HCEC 1CT (cell line): ENCODE results near the gene MVK.

Experiments used
- DNase-seq: peaks from one replicate; pipeline ENCODE4 v3.0.0-alpha.2; 2017

MVK gene

GRCh38 chr12:109547286-109547685 lies 26.3 kb upstream of the MVK start:
- DNase-seq = no peak

DNA sequence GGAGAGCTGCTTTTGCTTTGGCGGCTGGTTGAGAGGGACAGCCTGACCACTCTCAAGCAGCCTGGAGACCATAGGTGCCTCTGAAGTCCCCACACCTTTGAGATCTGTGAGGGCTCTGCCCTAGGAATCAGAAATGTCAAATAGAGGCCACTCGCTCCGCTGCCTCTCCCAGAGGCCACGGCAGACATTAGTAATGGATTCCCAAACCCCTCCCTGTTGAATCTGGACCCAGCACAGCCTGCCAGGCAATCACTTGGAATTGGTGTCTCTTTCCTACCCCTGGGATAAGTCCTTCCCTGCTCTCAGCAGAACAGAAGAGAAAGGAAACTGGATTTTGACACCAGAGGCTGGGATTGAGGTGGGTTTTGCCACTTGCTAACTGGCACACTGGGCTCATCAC lies 25.3 kb upstream of the MVK start:
- no peak for DNase-seq

- DNase-seq = no peak
These were observed 23.9 kb upstream of the MVK start for GRCh38 chr12:109549613-109550270.

GRCh38 chr12:109550281-109550680 lies 23.3 kb upstream of the MVK start:
- DNase-seq = no peak

- DNase-seq = no peak
These were observed 22.5 kb upstream of the MVK start for GRCh38 chr12:109551108-109551507.

DNA sequence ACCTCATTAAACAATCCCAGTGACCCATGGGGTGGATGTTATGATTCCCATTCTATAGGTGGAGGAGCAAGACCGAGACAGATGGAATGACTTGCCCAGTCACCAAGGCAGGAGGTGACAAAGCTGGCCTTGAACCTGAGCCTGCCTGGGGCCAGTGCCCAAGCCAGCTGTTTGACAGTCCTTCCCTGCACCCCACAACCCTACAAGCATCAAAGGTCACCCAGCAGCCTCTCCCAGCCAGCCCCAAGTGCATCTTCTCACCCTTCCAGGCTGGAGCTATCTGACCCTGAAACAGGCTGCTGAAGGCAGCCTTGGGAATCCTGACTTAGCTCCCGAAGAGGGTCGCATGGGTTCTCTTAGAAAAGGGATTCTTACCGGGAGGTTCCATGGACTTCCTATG lies 20.6 kb upstream of the MVK start:
- no peak for DNase-seq

DNA sequence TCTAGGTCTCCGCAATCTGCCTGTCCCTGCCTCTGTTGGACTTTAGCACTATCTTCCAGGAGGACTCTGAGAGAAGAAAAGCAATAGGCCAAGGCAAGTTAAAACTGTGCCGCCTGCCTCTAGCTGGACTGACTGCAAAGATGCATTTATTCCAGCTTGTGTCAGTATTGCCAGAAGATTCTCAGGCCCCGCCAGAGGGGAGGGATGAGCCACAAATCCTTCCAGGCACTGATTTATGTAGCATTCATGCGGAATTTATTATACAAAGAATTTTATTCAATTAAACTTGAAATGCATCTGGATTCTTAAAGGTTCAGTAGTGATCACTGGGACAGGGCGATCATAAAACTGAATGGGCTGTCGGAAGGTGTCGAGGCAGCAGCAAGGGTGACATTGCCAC lies 20.1 kb upstream of the MVK start:
- DNase-seq = no peak

GRCh38 chr12:109553906-109554500 lies 19.6 kb upstream of the MVK start:
- no peak for DNase-seq

DNA sequence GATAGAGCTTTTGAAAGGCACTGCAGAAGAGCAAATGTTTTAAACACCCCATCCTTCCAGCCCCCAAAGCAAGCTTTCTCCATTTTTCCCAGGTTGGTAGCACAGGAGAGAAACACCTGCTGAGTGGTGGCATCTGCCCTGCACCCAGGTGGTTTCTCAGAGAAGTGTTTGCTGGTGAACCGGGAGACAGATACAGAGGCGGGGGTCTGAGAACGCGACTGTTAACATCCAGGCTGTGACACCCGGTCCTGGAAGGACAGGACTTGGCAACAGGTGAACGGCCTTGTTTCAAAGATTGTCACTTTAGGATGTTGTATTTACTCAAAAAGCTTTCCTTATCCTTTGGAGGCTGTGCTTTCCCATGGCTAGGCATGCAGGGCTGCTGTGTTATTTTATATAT lies 18.8 kb upstream of the MVK start:
- DNase-seq = no peak

DNA sequence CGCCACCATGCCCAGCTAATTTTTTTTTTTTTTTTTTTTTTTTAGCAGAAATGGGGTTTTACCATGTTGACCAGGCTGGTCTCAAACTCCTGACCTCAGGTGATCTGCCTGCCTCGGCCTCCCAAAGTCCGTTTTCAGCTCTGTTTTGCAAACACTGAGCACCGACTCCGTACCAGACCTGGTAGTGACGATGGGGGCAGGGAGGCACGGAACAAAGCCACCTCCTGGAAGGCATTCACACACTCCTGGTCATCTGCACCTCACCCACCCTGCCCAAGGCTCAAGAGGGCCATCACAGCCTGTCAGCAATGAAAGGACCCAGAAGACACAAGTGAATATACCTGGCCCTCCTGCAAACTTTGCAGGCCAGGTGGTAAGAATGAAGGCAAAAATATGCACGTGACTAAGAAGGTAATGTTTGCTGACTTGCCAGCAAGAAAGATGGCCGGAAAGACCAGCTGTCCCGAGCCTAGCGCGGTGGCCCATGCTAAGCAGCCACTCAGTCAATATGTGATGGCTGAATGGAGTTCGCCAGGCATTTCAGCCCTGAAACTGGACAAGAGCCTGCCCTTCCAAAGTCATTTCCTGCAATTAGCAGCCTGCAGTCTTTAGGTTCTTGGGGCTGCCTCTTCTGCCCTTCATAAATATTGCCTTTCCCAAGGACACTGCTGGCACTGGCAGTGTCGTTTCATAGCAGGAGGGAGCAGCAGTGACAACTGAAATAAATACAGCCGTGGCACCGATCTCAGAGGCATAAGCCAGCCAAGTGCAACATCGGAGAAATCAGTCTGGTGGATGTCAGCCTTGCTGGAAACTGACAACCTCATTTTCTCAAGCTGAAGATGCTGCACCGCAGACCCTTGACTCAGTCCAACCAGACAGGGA lies 17.9 kb upstream of the MVK start:
- DNase-seq = no peak

- DNase-seq = no peak
These were observed 16.4 kb upstream of the MVK start for GRCh38 chr12:109557200-109557599.

DNA sequence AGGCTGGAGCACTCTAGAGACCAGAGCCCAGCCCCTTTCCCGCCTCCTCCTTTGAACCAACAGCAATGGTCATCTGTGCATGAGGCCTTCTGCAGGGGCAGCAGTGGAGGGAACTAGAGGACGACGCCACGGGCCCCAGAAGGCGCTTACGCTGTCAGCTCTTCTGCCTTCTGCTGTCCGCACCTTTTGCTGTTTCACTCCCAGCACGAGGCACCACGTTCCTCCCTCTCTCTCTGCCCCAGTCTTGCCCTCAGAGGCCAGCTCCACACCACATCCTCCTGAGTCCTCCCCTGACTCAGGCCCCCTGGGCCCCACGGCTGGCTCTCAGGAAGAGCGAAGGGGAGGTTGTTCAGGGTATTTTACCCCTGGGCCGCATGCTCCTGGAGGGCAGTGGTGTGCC lies 15.8 kb upstream of the MVK start:
- DNase-seq = no peak

GRCh38 chr12:109558374-109559199 lies 15.0 kb upstream of the MVK start:
- DNase-seq = no peak

GRCh38 chr12:109559200-109559505 lies 14.4 kb upstream of the MVK start:
- no peak for DNase-seq

- DNase-seq = no peak
These were observed 14.0 kb upstream of the MVK start for GRCh38 chr12:109559601-109560000.

GRCh38 chr12:109560867-109561710 lies 12.5 kb upstream of the MVK start:
- no peak for DNase-seq

DNA sequence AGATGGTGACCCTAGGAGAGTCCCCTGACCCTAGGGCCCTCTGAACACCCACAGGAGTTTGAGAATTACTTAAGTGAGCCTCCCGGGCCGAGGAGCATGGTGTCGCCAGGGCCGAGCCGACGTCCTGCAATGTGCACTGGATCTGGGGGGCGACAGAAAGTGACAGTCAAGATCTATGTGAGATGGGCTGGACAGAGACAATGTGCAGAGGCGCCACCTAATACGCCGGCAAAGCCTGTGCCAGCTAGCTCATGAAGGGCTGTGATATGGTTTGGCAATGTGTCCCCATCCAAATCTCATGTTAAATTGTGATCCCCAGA lies 11.9 kb upstream of the MVK start:
- no peak for DNase-seq

DNA sequence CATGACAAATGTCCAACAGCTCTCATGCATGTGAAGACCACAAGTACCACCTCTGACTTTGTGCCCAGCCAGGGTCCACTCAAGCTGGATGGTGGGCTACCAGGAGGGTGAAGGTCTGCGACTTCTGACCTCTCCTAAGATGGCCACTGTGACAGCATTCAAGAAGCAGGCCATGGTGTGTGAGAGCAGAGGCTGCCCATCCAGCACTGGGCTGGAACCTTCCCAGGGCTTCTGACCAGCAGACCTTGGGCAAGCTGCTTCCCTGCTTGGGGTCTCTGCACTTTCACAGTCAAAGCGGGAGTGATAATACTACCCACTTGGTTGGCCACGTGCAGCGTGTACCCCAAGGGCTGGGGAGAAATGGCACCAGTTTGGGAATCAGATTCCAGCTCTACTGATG lies 10.7 kb upstream of the MVK start:
- DNase-seq = no peak

DNA sequence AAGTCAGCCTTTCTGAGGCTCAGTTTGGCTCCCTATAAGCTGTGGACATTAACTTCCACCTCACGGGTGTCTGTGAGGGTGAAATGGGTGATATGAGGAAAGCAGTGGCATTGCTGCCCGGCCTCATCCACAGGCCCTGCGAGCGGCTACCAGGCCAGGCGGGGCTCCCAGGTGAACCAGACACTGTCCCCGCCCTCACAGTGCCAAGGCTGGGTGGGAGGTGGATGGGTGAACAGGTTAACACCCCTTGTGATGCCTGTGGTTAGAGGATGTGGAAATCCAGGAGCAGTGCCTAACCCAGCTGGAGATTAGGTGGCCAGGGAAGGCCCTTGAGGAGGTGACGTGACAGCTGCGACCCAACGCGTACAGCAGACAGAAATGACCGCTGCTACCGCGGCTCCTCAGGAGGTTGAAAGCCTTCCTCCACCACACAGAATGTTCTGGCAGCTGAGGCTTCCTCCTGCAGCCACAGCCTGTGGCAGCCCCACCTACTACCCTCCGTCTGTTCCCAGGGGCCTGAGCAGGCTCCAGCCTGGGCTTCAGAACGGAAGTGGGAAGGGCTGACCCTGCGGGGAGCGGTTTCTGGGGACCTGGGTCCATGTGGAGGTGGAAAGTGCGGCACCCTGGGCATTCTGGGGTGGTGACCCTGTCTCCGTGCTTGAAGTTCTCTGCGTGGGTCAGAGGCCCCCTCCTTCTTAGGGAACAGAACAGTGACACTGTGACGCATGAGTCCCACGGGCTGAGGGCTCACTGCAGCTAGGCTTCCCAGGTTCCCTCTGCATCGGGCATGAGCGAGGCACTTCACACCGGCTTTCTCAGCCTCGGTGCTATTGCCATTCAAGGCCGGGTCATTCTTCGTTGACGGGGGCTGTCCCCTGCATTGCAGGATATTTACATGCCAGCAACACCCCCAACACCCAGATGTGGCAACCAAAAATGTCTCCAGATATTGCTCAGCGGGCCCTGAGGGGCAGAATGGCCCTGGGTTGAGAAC lies 10.0 kb upstream of the MVK start:
- DNase-seq = no peak

DNA sequence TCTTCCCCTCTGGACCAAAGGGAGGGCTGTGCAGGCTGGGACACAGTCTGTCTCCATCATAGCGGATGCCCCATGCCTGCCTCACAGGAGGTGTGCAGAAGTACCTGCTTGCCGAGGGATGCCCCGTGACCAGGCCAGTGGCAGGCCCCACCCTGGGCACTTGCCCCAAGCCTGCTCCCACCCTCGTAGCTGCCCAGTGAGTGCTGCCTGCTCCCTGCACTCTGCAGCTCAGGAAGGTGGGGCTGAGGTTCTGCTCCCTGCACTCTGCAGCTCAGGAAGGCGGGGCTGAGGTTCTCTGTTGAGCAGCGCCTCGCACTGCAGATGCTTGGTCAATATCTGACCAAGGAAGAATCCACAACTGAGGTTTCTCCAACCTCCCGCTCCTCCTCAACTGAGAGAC lies 7.2 kb upstream of the MVK start:
- DNase-seq = no peak

DNA sequence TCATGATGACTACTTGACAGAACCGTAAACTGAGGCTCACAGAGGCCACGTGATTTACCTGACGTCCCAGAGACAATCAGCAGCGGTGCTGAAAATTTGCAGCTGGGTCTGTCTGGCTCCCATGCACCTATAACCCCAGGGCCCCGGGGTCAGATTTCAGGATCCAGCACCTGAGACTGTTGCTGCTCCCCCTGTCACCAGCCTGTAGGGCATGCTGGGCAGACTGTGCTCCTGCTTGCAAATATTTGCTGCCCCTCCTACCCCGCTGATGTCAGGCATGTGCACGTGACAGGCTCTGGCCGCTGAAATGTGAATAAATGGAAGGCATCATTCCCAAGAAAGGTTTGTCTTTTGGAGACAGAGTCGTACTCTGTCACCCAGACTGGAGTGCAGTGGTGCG lies 6.3 kb upstream of the MVK start:
- no peak for DNase-seq
